Measurements from ENCODE around the gene SMG6.

DNA sequence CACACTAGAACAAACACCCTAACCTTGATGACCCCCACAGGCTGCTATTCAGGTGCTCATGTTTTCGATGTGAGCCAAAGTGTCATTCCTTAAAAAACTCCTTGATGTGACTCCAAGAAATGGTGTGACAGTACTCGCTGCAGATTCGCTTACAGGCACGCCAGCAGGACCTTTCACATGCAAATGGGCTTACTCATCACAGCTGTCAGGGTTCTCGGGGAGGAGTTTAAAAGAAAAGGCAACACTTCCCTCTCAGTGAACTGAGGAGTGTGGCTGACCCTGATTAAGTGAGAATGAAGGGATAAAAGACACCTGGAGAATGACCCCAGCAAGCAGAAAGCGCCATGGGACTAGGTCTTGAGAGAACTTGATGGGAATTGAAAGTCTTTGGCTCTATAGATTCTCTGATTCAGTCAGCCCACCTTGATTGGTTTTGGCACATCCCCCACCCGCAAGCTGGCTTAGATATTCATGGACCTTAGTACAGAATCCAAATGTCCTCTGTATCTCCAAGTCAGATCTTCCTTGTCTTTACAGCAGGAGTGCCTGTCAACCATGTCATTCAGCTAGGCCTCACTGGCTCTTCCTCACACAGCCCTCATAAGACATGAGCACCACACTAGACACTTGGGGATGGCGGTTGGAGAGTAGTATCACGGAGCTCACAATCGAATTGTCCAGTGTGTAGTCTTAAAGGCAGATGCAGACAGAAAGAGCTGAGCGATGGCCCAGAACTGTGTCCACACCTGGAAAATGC lies 166.1 kb downstream of the SMG6 start:
- TF ChIP-seq, protein P1, sequence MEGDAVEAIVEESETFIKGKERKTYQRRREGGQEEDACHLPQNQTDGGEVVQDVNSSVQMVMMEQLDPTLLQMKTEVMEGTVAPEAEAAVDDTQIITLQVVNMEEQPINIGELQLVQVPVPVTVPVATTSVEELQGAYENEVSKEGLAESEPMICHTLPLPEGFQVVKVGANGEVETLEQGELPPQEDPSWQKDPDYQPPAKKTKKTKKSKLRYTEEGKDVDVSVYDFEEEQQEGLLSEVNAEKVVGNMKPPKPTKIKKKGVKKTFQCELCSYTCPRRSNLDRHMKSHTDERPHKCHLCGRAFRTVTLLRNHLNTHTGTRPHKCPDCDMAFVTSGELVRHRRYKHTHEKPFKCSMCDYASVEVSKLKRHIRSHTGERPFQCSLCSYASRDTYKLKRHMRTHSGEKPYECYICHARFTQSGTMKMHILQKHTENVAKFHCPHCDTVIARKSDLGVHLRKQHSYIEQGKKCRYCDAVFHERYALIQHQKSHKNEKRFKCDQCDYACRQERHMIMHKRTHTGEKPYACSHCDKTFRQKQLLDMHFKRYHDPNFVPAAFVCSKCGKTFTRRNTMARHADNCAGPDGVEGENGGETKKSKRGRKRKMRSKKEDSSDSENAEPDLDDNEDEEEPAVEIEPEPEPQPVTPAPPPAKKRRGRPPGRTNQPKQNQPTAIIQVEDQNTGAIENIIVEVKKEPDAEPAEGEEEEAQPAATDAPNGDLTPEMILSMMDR (IDR thresholded peaks at IDR 0.05): no peak
- no peak for TF ChIP-seq POLR2AphosphoS5 (IDR thresholded peaks at IDR 0.05)
- no peak for TF ChIP-seq EP300 (IDR thresholded peaks at IDR 0.05)

Data from sigmoid colon (tissue), 4 donors.